ENCODE measurements around the gene POLN.

The POLN gene

GRCh38 chr4:2078584-2078983 lies 163.3 kb downstream of the POLN start:
- DNase-seq, result no peak

DNA sequence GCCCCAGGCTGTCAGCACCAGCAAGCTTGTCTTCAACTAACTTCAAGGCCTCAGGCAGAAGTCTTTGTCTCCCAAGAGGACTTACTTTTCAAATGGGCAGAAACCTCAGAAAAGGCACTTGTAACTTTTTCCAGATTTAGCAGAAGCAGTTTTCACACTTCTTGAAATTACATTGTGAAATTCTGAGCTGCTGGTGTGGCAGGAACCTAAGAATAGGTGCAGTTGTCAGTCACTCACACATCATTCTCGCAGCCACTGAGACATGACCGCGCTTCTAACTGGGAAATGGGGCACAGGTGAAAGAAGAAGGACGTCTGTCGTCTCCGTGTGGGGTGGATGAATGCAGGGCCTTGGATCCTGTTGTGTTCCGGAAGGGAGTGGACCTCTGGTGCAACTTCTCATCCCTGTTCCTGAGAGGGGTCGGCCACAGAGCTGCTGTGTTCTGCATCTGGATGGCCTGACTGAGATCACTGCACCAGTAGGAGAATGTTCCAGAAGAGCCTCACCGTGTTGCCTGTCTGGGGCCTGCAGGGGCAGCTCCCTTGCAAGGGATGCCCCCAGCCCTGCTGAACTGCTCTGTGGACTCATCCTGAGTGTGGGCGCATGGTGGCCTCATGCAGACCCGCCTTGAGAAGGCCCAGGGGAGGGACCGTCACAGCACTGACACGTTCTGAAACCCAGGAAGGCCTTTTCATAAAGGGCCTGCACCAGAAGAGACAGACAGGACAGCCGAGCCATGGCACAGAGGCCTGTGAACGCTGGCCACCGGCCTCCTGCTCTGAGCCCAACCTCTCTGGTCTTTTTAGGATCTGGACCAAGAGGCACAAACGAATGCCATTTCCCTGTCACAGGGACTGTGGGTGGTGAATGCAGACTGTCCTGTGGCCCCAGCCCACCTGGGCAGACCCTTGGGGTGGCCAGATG lies 164.1 kb downstream of the POLN start:
- no peak for DNase-seq

GRCh38 chr4:2076908-2077536 lies 164.9 kb downstream of the POLN start:
- DNase-seq, result no peak

- no peak for DNase-seq
Observed at GRCh38 chr4:2075987-2076907, 165.7 kb downstream of the POLN start.

GRCh38 chr4:2075171-2075986 lies 166.5 kb downstream of the POLN start:
- DNase-seq, result no peak

DNA sequence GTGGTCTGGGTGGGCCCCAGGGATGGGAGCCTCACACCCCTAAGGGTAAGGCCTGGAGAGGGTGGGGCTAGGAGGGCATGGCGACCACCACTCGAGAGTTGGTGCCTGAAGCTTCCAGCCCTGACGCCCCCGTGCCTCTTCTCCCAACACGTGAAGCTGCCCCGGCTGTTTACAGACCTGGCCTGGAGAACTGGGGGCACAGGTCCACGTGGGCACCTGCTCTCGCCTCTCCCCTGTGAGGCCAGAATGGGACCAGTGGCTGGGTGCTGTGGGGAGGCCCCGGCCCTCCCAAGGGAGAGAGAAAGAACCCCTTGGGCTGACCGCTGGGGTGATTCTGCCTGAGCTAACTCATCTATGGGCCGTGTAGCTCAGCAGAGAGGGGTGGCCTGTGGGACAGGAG lies 167.3 kb downstream of the POLN start:
- DNase-seq, result no peak

GRCh38 chr4:2073808-2074481 lies 168.0 kb downstream of the POLN start:
- DNase-seq, result no peak

DNA sequence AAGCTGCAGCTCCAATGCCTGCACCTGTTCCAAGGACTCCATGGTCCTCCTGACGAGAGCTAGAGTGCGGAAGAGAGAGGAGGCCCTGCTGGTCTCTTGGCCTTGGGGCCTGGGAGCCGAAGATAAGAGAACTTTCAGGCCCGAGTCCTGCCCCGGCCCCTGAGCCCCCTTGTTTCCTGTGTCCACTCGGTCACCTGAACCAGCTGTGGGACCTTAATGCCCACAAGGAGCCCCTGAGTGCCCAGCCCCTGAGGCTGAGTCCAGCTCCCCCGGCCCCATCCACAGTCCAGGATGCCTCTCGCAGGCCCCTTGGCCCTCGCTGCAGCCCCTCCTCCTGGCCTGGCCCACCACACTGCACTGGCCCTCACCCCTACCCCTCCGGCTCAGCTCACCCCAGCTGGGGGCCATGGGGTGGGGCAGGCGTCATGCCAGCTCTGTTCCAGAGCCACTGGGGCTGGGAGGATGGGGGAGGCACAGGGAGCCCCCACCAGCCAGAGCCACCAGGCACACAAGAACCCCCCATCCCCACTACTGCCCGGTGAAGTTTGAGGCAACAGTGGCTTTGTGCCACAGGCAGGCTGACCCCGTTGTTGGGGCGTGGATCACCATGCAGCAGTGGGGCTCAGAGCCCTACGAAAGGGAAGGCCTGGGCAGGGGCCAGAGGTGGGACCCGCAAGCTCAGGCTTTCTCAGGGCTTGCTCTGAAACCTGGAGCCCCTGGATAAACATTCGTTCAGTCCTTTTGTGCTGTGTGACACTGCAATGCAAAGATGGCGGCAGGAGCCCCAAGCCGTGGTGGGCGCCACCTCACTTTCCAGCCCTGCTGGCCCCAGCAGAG lies 168.7 kb downstream of the POLN start:
- DNase-seq, result no peak

DNA sequence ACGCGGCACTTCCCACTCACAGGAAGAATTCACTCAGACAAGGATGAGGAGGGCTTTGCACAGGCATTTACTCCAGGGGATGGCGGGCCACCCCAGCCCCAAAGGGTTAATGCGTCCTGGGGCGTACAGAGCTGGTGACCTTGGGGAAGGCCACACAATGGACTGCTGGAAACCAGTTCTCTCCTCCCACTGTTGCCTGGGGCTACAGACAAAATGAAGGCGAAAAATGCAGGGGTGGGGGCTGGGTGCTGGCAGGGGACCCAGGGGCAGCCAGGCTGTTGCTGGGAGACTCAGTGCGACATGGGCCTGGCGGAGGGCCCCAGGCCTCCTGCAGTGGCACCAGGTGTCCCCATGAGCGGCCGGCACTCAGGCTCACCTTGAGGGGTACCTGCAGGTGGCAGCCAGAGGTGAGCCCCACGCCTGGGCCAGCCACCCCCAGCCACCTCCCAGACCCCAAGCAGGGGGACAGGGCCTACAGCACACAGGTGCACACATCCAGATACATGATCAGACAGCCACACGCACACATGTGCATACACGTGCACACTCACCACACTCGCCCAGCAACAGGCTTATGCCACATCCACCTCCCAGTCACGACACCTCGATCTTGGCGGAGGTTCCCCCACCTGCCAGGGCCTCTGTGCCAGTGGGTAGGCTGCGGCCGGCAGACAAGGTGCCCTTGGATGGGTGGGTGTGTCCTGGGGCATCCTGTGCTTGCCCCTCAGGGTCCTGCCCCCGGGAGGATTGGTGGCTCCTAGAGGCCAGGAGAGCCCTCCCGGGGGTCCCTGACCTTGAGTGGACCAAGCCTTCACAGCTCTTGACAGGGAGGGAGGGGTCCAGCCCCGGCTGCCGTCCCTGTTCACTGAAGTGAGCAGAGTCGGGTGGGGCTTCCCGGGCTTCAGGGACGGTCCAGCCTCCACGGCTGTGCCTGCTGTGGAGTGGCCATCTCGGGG lies 169.7 kb downstream of the POLN start:
- no peak for DNase-seq

- no peak for DNase-seq
Observed at GRCh38 chr4:2071252-2071911, 170.5 kb downstream of the POLN start.

GRCh38 chr4:2070421-2071251 lies 171.3 kb downstream of the POLN start:
- DNase-seq, result no peak

DNA sequence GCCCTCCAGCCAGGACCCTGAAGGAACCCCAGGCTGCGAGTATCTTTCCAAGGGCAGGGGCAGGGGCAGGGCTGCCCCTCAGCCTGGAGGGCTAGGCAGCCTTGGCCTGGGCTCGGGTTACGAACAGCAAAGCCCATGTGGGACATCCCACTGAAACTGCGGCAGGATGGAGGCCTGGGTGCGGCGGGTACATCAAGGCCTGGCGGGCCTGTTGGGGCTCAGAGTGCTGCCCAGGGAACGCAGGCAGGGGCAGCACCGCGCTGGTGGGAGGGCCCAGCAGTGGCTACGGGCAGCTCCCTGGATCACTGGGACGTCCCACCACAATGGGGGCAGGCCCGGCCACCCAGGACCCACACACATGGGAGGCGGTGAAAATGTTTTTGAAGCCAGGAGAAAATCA lies 171.9 kb downstream of the POLN start:
- DNase-seq, result no peak

- DNase-seq, result no peak
Observed at GRCh38 chr4:2069161-2069971, 172.6 kb downstream of the POLN start.

- no peak for DNase-seq
Observed at GRCh38 chr4:2068566-2068965, 173.4 kb downstream of the POLN start.

DNA sequence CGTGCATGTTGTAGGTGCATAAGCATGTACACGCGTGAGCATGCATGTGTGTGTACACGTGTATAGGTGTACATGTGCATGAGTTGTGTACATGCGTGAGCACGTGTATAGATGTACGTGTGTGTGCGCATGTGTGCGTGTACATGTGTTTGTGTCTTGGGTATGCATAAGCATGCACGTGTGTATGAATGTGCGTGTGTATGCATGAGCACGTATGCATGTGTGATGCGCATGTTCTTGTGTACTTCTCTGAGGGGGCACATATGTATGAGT lies 173.8 kb downstream of the POLN start:
- no peak for DNase-seq

GRCh38 chr4:2067446-2068197 lies 174.3 kb downstream of the POLN start:
- no peak for DNase-seq

Data from cortex of kidney (tissue), 1 donor.